ENCODE measurements around the gene KIF20A. TPM values are rescaled to one million over a fixed set of nuclear protein-coding genes. Genes with fewer than 3 reads are reported as not detected.
A peak's percentile ranks its signal among the peaks of the same experiment; 100 is the strongest.

The KIF20A gene
- total and polyA plus RNA-seq, 8 donors, result 1.6 to 106 (median 42.6) TPM

- DNase-seq (peak in 1 of 4 donors; percentile 40), ATAC-seq (peak; percentile 66)
- Histone ChIP-seq H3K9me3 (no peaks in the 10 kb centered on the region), H3K27me3 (no peaks in the 10 kb centered on the region), H3K27ac (peak overlapping the region; percentile 45 to 69), H3K4me3 (peak overlapping the region; percentile 81 to 94), H3K4me1 (peaks cover 8 to 30% of the 10 kb centered on the region in 2 donors), H3K36me3 (peaks cover 0 to 8% of the 10 kb centered on the region in 2 donors)
- no peak for TF ChIP-seq CTCF (IDR thresholded peaks at IDR 0.05)
- intact Hi-C loops (cut with DNase I), result no loop called here
These were observed 33.9 kb downstream of the KIF20A start for GRCh38 chr5:138212828-138213160.

DNA sequence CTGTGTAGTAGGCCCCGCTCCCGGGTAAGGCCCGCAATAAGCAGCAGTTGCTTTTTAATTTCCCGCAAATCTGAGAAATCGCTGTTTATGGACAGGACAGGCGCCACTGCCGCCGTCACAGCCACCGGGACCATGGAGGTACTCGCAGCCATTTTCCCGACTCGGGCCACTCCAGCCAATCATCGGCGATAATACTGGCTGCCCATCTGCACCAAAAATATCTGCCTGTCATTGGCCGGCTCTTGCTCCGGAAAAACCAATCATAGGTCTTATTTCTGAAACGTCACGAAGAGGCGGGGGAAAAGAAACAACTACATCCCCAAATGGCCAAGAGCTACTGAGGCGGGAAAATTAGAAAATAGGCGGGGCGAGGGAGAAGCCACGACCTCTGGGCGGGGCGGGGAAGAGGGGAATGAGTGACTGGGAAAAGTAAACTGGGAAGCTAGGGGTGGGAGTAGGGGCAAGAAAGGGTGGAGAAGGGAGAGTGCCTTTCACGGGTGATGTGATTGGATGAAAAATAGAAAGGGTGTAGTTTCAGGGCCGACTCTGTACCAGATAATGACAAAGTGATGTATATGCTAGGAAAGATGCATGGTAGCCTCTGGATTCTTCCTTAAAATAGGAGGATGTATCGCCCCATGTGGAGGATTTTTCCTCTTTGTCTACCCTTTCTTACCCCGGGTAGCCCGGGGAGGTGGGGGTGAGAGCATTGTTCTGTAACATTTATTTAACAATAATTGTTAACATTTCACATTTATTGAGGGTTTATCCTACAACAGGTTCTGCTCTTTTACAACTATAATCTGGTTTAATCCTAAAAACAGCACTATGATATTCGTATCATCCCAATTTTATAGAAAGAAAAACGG is 34.5 kb downstream of the KIF20A start, which contains the start of gene CDC23:
CDC23 (minus strand) TSS at position 163 of the 869 bp plus-strand sequence; CDS start at position 152, 11 bp downstream.
- Histone ChIP-seq H3K36me3 (peaks cover 0 to 4% of the 10 kb centered on the region in 2 donors), H3K27ac (peak within 1 kb of the TSS; percentile 45 to 69), H3K9me3 (no peaks in the 10 kb centered on the region), H3K4me3 (peak within 1 kb of the TSS; percentile 81 to 94), H3K27me3 (no peaks in the 10 kb centered on the region), H3K4me1 (peaks cover 8 to 30% of the 10 kb centered on the region in 2 donors)
- peak; percentile 99 for ATAC-seq
- intact Hi-C loops (cut with DNase I), result no loop called here
- no peak for TF ChIP-seq CTCF (IDR thresholded peaks at IDR 0.05)
- peak; percentile 92 to 98 (median 94) for DNase-seq

DNA sequence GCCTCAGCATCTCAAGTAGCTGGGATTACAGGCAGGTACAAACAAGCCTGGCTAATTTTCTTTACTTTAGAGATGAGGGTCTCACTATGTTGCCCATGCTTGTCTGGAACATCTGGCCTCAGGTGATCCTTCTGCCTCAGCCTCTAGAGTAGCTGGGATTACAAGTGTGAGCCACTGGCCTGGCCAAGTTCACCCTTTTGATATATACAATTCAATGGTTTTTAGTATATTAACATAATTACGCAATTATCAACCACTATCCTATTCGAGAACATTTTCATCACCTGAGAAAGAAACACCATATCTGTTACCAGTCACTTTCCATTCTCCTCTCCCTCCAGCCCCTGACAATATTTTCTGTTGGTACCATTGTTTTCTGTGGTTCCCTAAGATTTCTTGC is 37.9 kb downstream of the KIF20A start:
- intact Hi-C loops (cut with DNase I), result no loop called here
- Histone ChIP-seq H3K27me3 (no peaks in the 10 kb centered on the region), H3K27ac (no peak overlapping the region), H3K36me3 (no peaks in the 10 kb centered on the region), H3K4me3 (no peak overlapping the region), H3K9me3 (no peaks in the 10 kb centered on the region), H3K4me1 (peaks cover 8 to 15% of the 10 kb centered on the region in 2 donors)
- no peak for TF ChIP-seq CTCF (IDR thresholded peaks at IDR 0.05)
- DNase-seq, result no peak
- no peak for ATAC-seq

GRCh38 chr5:138223532-138223931 is 44.6 kb downstream of the KIF20A start:
- H3K27me3 ChIP-seq, result no peaks in the 10 kb centered on the region
- intact Hi-C loops (cut with DNase I), result no loop called here
- peaks cover 0 to 4% of the 10 kb centered on the region in 2 donors for H3K9me3 ChIP-seq
- no peak for TF ChIP-seq CTCF (IDR thresholded peaks at IDR 0.05)
- H3K27ac ChIP-seq, result no peak overlapping the region
- no peak for ATAC-seq
- no peaks in the 10 kb centered on the region for H3K36me3 ChIP-seq
- peaks cover 0 to 8% of the 10 kb centered on the region in 2 donors for H3K4me1 ChIP-seq
- H3K4me3 ChIP-seq, result no peak overlapping the region
- no peak for DNase-seq

DNA sequence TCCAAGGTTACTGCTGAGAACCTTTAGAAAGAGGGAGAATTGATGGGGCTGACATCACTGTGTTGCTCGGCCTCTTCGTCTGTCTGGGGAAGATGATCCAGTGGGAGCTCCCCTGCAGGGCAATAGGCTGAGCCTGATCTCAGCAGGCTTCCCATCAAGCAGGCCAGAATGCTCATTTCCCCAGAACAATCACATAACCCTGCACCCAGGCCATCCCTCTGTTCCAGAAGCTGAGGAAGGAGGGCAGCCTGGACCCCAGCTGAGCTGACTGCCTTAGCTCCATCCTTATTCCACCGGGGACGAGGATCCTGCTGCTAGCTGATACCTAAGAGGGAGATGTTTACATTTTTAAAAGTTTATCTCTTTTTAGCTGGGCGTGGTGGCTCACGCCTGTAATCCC is 45.8 kb downstream of the KIF20A start:
- no peak overlapping the region for H3K4me3 ChIP-seq
- no peak for TF ChIP-seq CTCF (IDR thresholded peaks at IDR 0.05)
- H3K27ac ChIP-seq, result no peak overlapping the region
- no peaks in the 10 kb centered on the region for H3K27me3 ChIP-seq
- no peaks in the 10 kb centered on the region for H3K36me3 ChIP-seq
- H3K4me1 ChIP-seq, result peaks cover 0 to 8% of the 10 kb centered on the region in 2 donors
- intact Hi-C loops (cut with DNase I), result no loop called here
- peaks cover 0 to 4% of the 10 kb centered on the region in 2 donors for H3K9me3 ChIP-seq
- DNase-seq (no peak), ATAC-seq (no peak)

All from left lung (tissue), 10 donors.